ENCODE results near the gene INKA2. TPM values are rescaled to one million over a fixed set of nuclear protein-coding genes. Genes with fewer than 3 reads are reported as not detected.

The INKA2 gene
- total RNA-seq, 1 donor from 2014 or later, result 4.5 TPM

GRCh38 chr1:111729946-111730681 is 9.1 kb downstream of the INKA2 start:
- FAIRE-seq, result no peak
- DNase-seq (ENCODE audit: low read depth), result no peak
- H3K36me3 ChIP-seq (ENCODE audit: control insufficient read depth, insufficient read depth, low read length), result peaks cover 3% of the 10 kb centered on the region
- no peaks in the 10 kb centered on the region for H3K27me3 ChIP-seq (ENCODE audit: control insufficient read depth, insufficient read depth, low read length)
- no peak overlapping the region for H3K4me3 ChIP-seq (ENCODE audit: low read depth, low read length)
- TF ChIP-seq CTCF (IDR thresholded peaks at IDR 0.05; ENCODE audit: insufficient read depth, low read length, severe bottlenecking), result no peak

GRCh38 chr1:111729271-111729921 is 9.8 kb downstream of the INKA2 start:
- Histone ChIP-seq H3K27me3 (ENCODE audit: control insufficient read depth, insufficient read depth, low read length) (no peaks in the 10 kb centered on the region), H3K36me3 (ENCODE audit: control insufficient read depth, insufficient read depth, low read length) (peaks cover 3% of the 10 kb centered on the region), H3K4me3 (ENCODE audit: low read depth, low read length) (no peak overlapping the region)
- TF ChIP-seq CTCF (IDR thresholded peaks at IDR 0.05; ENCODE audit: insufficient read depth, low read length, severe bottlenecking), result no peak
- no peak for FAIRE-seq
- no peak for DNase-seq (ENCODE audit: low read depth)

- Histone ChIP-seq H3K36me3 (ENCODE audit: control insufficient read depth, insufficient read depth, low read length) (peaks cover 3% of the 10 kb centered on the region), H3K4me3 (ENCODE audit: low read depth, low read length) (no peak overlapping the region), H3K27me3 (ENCODE audit: control insufficient read depth, insufficient read depth, low read length) (no peaks in the 10 kb centered on the region)
- no peak for DNase-seq (ENCODE audit: low read depth)
- FAIRE-seq, result no peak
- no peak for TF ChIP-seq CTCF (IDR thresholded peaks at IDR 0.05; ENCODE audit: insufficient read depth, low read length, severe bottlenecking)
Observed at GRCh38 chr1:111727056-111727455, 12.1 kb downstream of the INKA2 start.

GRCh38 chr1:111725192-111725591 is 14.0 kb downstream of the INKA2 start:
- DNase-seq (ENCODE audit: low read depth) (no peak), FAIRE-seq (no peak)
- Histone ChIP-seq H3K36me3 (ENCODE audit: control insufficient read depth, insufficient read depth, low read length) (peaks cover 3% of the 10 kb centered on the region), H3K4me3 (ENCODE audit: low read depth, low read length) (no peak overlapping the region), H3K27me3 (ENCODE audit: control insufficient read depth, insufficient read depth, low read length) (no peaks in the 10 kb centered on the region)
- no peak for TF ChIP-seq CTCF (IDR thresholded peaks at IDR 0.05; ENCODE audit: insufficient read depth, low read length, severe bottlenecking)

- FAIRE-seq (no peak), DNase-seq (ENCODE audit: low read depth) (no peak)
- TF ChIP-seq CTCF (IDR thresholded peaks at IDR 0.05; ENCODE audit: insufficient read depth, low read length, severe bottlenecking), result no peak
- Histone ChIP-seq H3K36me3 (ENCODE audit: control insufficient read depth, insufficient read depth, low read length) (peaks cover 3% of the 10 kb centered on the region), H3K4me3 (ENCODE audit: low read depth, low read length) (no peak overlapping the region), H3K27me3 (ENCODE audit: control insufficient read depth, insufficient read depth, low read length) (no peaks in the 10 kb centered on the region)
Observed at GRCh38 chr1:111723871-111724270, 15.3 kb downstream of the INKA2 start.
